ENCODE data around the gene GCDH. TPM values are rescaled to one million over a fixed set of nuclear protein-coding genes. Genes with fewer than 3 reads are reported as not detected.
A peak's percentile ranks its signal among the peaks of the same experiment; 100 is the strongest.

Gene GCDH
- total and polyA plus RNA-seq, 9 donors: 11.9 to 36.3 (median 28.4) TPM

DNA sequence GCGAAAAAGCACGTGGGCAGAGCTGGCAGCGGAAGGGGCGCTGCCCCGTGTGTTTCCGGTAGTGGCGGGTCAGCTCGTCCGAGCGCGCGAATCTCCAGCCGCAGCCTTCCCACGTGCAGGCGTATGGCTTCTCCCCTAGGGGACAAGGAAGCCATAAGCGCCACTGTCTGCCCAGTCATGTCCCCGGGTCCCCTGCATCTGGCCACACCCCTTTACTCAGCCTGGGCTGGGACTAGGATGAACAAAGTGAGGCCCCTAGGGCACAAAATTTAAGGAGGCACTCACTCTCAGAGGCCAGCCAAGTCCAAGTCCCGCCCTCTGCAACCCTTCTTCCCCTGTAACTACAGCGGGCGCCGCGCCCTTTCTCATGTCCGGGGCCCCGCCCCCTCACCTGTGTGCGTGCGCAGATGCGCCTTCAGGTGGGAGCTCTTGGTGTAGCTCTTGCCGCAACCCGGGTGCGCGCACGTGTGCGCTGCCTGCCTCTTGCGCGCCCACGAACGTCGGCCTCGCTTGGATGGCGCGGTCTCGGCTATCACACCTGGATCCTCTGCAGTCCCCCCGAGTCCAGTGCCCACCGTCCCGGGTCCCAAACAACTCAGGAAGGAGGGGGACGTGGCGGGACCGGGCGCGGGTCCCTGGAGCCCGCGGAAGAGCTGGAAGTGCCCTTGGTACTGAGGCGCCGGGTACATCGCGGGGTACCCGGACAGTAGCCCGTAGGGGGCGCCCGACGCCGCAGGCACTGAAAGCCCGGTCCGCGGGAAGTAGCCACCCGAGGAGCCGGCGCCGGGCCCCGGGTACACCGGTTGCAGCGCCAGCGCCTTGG is 5.8 kb upstream of the GCDH start:
- no peaks in the 10 kb centered on the region for H3K9me3 ChIP-seq
- H3K36me3 ChIP-seq: no peaks in the 10 kb centered on the region
- peak in 2 of 5 donors; percentile 45 to 60 for DNase-seq
- H3K4me3 ChIP-seq: no peak overlapping the region
- H3K27me3 ChIP-seq: no peaks in the 10 kb centered on the region
- TF ChIP-seq EP300 (IDR thresholded peaks at IDR 0.05) (no peak), POLR2A (IDR thresholded peaks at IDR 0.05) (no peak)
- TF ChIP-seq, protein P1, sequence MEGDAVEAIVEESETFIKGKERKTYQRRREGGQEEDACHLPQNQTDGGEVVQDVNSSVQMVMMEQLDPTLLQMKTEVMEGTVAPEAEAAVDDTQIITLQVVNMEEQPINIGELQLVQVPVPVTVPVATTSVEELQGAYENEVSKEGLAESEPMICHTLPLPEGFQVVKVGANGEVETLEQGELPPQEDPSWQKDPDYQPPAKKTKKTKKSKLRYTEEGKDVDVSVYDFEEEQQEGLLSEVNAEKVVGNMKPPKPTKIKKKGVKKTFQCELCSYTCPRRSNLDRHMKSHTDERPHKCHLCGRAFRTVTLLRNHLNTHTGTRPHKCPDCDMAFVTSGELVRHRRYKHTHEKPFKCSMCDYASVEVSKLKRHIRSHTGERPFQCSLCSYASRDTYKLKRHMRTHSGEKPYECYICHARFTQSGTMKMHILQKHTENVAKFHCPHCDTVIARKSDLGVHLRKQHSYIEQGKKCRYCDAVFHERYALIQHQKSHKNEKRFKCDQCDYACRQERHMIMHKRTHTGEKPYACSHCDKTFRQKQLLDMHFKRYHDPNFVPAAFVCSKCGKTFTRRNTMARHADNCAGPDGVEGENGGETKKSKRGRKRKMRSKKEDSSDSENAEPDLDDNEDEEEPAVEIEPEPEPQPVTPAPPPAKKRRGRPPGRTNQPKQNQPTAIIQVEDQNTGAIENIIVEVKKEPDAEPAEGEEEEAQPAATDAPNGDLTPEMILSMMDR (IDR thresholded peaks at IDR 0.05): no peak
- H3K4me1 ChIP-seq (ENCODE audit: insufficient read depth): peaks cover 2% of the 10 kb centered on the region
- H3K27ac ChIP-seq: no peak overlapping the region
- WGBS, 3 donors: 3 to 7% (median 4%) methylated on average over 49 to 73 of the region's 73 CpGs
- intact Hi-C loops (cut with DNase I): no loop called here

DNA sequence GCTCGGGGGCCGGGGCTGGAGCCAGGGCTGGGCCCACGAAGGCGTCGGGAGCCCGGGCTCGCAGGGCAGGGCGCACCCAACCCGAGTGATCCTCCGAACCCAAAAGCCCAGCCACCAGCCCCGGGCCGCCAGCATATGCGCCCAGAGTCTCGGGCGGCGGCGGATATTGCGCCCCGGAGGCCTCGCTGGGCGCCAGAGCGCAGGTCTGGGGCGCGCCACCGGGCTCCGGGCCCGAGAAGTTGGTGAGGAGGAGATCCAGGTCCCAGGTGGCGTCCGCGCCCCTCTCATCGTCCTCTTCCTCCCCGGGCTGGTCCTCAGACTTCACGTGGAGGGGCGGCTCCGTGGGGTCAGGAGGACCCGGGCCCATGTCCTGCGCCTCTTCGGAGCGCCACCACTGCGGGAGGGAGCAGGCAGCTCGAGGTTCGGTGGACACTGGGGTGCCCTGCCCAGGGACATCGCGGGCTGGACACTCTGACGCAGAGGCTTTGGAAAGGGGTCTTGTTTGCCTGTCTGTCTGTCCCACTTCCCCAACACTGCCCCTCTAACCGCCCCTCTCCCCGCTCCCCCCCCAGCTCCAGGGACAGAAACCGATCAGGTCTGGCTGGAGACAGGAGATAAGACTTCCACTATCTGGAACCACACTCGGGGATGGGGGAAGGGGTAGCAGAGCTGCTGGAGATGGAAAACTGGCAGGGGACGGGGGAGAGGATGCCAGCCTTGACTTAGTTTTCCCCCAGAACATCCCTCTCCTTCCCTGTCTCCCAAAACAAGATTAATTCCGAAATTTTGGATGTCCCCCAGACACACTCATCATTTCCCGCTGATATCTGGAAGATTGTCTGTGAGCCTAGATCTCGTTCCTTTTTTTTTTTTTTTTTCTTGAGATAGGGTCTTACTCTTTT is 5.0 kb upstream of the GCDH start:
- Histone ChIP-seq H3K4me3 (no peak overlapping the region), H3K36me3 (no peaks in the 10 kb centered on the region), H3K4me1 (ENCODE audit: insufficient read depth) (peaks cover 2% of the 10 kb centered on the region), H3K27ac (no peak overlapping the region), H3K27me3 (no peaks in the 10 kb centered on the region), H3K9me3 (no peaks in the 10 kb centered on the region)
- TF ChIP-seq, protein P1 (IDR thresholded peaks at IDR 0.05): no peak
- no peak for TF ChIP-seq POLR2A (IDR thresholded peaks at IDR 0.05)
- TF ChIP-seq EP300 (IDR thresholded peaks at IDR 0.05): no peak
- DNase-seq: no peak
- 4 to 7% (median 6%) methylated on average over 37 to 53 of the region's 53 CpGs for WGBS, 3 donors
- intact Hi-C loops (cut with DNase I): no loop called here

DNA sequence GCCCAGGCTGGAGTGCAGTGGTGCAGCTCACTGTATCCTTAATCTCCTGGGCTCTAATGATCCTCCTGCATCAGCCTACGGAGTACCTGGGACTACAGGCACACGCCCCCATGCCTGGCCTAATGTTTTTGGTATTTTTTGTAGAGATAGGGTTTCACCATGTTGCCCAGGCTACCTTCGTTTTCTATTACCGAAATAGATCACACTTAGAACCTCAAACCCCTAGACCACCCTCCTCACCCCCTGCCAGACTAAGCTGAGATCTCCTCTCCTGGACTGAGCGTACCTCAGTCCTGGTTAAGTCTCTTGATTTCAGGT is 4.3 kb upstream of the GCDH start:
- WGBS, 3 donors: 69 to 73% (median 70%) methylated on average over 5 of the region's 5 CpGs
- no peak overlapping the region for H3K4me3 ChIP-seq
- no peak for DNase-seq
- intact Hi-C loops (cut with DNase I): no loop called here
- H3K27ac ChIP-seq: no peak overlapping the region
- TF ChIP-seq POLR2A (IDR thresholded peaks at IDR 0.05): no peak
- TF ChIP-seq, protein P1 (IDR thresholded peaks at IDR 0.05): no peak
- H3K4me1 ChIP-seq (ENCODE audit: insufficient read depth): peaks cover 3% of the 10 kb centered on the region
- H3K27me3 ChIP-seq: no peaks in the 10 kb centered on the region
- no peaks in the 10 kb centered on the region for H3K9me3 ChIP-seq
- no peaks in the 10 kb centered on the region for H3K36me3 ChIP-seq

DNA sequence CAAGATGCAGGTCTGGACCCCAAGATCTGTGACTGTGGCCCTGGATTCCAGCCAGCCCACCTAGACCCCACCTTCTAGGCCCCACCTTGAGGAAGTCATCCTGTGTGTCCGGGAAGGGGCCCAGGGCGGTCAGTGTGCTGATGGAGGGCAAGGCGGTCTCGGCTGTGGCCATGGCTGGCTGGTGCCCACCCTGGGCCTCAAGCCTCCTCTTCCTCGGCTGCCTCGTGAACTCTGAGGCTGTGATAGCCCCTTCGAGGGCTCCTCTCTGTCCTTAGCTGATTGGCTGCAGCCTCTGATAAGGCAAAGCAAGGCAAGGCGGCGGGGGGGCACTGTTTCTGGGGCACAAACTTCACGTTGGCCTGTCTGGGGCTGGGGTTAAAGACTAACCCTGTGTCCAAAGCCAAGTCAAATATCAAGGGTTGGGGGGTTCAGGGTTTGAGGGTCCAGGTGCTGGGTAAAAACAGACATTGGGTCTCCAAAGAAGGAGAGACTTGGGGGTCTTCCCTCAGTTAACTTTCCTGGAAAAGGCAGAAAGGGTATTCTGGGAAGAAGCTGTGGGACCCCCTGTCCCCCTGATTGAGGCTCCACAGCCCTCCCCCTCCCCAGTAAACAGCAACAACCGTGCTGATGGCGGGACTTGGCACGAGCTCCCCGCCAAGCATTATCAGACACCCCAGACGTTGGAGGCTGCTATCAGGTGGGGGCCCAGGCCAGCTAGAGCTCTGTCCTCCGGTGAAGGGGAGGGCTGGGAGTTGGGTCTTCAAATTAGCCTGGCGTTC is 3.8 kb upstream of the GCDH start, which contains the start of gene KLF1:
TSS of gene KLF1 (minus strand) at position 233 of the 779 bp plus-strand sequence. CDS start at position 172, 61 bp downstream.
- DNase-seq: no peak
- H3K4me3 ChIP-seq: no peak within 1 kb of the TSS
- TF ChIP-seq POLR2A (IDR thresholded peaks at IDR 0.05) (no peak), EP300 (IDR thresholded peaks at IDR 0.05) (no peak)
- TF ChIP-seq, protein P1 (IDR thresholded peaks at IDR 0.05): no peak
- 51 to 67% (median 56%) methylated on average over 12 to 17 of the region's 17 CpGs for WGBS, 3 donors
- no peaks in the 10 kb centered on the region for H3K27me3 ChIP-seq
- no peaks in the 10 kb centered on the region for H3K36me3 ChIP-seq
- intact Hi-C loops (cut with DNase I): no loop called here
- H3K9me3 ChIP-seq: no peaks in the 10 kb centered on the region
- H3K27ac ChIP-seq: no peak within 1 kb of the TSS
- peaks cover 5% of the 10 kb centered on the region for H3K4me1 ChIP-seq (ENCODE audit: insufficient read depth)
